HG03135 (cell line): ENCODE results near the gene CAPN5.

ENCODE experiments used
- ATAC-seq: cut with Tn5 transposase; IDR thresholded peaks from one replicate; pipeline ENCODE4 v1.9.1; 2021; ENCODE audit warnings: mild to moderate bottlenecking, moderate library complexity; ENCODE audit not compliant: unreplicated experiment

The CAPN5 gene

GRCh38 chr11:77114089-77114463 is 47.3 kb downstream of the CAPN5 start:
- ATAC-seq, result no peak

- no peak for ATAC-seq
Measured at GRCh38 chr11:77115181-77115611, 48.4 kb downstream of the CAPN5 start.

- ATAC-seq, result no peak
Measured at GRCh38 chr11:77115956-77116355, 49.2 kb downstream of the CAPN5 start.

- ATAC-seq, result no peak
Measured at GRCh38 chr11:77117492-77117891, 50.7 kb downstream of the CAPN5 start.

GRCh38 chr11:77118086-77118485 is 51.3 kb downstream of the CAPN5 start:
- no peak for ATAC-seq

- ATAC-seq, result no peak
Measured at GRCh38 chr11:77118971-77119370, 52.2 kb downstream of the CAPN5 start.

- no peak for ATAC-seq
Measured at GRCh38 chr11:77119531-77119936, 52.8 kb downstream of the CAPN5 start.

- no peak for ATAC-seq
Measured at GRCh38 chr11:77120571-77120970, 53.8 kb downstream of the CAPN5 start.

GRCh38 chr11:77121096-77121640 is 54.4 kb downstream of the CAPN5 start:
- no peak for ATAC-seq

- ATAC-seq, result no peak
Measured at GRCh38 chr11:77121876-77122575, 55.3 kb downstream of the CAPN5 start.

GRCh38 chr11:77122576-77123212 is 55.9 kb downstream of the CAPN5 start:
- ATAC-seq, result no peak

- no peak for ATAC-seq
Measured at GRCh38 chr11:77123591-77123990, 56.8 kb downstream of the CAPN5 start.

GRCh38 chr11:77124041-77124440 is 57.3 kb downstream of the CAPN5 start:
- no peak for ATAC-seq

GRCh38 chr11:77124488-77124887 is 57.7 kb downstream of the CAPN5 start:
- no peak for ATAC-seq

GRCh38 chr11:77125191-77125590 is 58.4 kb downstream of the CAPN5 start:
- no peak for ATAC-seq

- ATAC-seq, result no peak
Measured at GRCh38 chr11:77125695-77126094, 58.9 kb downstream of the CAPN5 start.

GRCh38 chr11:77126156-77126775 is 59.5 kb downstream of the CAPN5 start:
- ATAC-seq, result no peak

GRCh38 chr11:77126861-77127234 is 60.1 kb downstream of the CAPN5 start:
- no peak for ATAC-seq

GRCh38 chr11:77127235-77127911 is 60.6 kb downstream of the CAPN5 start:
- ATAC-seq, result peak; percentile 57

GRCh38 chr11:77127920-77128691 is 61.3 kb downstream of the CAPN5 start, which contains the start of gene MYO7A:
Gene MYO7A, plus strand, starts transcription at chr11:77128246. Its CDS starts 2,389 bp downstream, at chr11:77130635.
- ATAC-seq, result no peak
